ENCODE measurements around the gene RABAC1. TPM values are rescaled to one million over a fixed set of nuclear protein-coding genes. Genes with fewer than 3 reads are reported as not detected.

Gene RABAC1
- total RNA-seq, 1 donor from 2014 or later, result 157 TPM

GRCh38 chr19:41928754-41929535, 30.2 kb downstream of the RABAC1 start:
- DNase-seq (ENCODE audit: low read depth, low spot score), result no peak

DNA sequence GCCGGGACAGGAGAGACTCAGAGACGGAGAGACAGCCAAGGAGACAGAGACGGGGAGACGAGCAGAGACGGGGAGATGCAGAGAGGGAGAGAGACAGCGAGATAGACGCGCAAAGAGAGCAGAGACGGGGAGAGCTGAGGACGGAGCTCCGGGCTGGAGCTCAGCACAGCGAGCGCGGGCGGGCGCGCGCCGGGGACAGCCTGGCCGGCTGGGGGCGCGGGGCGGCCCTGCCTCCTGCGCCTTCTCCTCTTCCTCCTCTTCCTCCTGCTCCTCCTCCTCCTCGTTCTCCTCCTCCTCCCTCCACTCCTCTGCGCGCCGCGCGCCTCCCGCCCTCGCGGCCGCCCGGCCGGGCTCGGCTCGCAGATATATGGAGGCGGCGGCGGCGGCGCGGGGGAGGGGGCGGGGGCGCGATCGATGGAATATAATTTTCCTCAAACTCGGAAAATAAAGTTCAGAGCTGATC, 30.9 kb downstream of the RABAC1 start, which contains the start of gene ERFL:
ERFL (minus strand) TSS at position 229 of the 463 bp plus-strand sequence. CDS start 15,530 bp downstream, outside the sequence.
- no peak for DNase-seq (ENCODE audit: low read depth, low spot score)

DNA sequence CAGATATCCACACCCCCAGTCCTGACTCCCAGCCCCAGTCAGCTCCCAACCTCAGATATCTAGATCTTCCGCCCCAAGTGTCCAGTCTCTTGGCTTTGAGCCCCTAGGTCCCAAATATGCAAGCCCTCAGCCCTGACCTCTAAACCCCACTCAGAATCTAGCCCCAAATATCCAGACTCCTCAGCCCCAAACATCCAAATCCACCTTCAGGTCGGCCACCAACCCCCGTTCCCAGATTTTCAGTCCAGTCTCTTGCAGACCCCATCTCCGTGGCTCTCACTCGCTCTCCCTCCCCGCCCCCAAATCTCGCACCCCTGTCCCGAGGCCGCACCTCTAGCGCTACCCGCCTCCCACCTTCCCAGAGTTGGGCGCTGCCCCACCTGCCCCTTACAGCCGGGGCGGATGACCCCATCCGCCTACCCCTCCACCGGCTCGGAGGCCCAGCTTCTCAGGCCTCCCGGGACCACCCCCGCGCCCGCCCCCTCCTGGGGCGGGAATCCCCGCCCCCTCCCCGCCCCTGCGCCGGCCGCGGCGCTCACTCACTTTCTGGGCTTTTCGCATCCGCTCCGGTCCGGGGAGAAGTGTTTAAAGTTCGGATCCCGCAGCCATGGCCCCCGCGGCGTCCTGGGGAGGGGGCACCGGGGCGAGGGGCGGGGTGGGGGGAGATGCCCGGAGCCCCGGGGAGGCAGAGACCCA, 31.5 kb downstream of the RABAC1 start:
- DNase-seq (ENCODE audit: low read depth, low spot score), result no peak

DNA sequence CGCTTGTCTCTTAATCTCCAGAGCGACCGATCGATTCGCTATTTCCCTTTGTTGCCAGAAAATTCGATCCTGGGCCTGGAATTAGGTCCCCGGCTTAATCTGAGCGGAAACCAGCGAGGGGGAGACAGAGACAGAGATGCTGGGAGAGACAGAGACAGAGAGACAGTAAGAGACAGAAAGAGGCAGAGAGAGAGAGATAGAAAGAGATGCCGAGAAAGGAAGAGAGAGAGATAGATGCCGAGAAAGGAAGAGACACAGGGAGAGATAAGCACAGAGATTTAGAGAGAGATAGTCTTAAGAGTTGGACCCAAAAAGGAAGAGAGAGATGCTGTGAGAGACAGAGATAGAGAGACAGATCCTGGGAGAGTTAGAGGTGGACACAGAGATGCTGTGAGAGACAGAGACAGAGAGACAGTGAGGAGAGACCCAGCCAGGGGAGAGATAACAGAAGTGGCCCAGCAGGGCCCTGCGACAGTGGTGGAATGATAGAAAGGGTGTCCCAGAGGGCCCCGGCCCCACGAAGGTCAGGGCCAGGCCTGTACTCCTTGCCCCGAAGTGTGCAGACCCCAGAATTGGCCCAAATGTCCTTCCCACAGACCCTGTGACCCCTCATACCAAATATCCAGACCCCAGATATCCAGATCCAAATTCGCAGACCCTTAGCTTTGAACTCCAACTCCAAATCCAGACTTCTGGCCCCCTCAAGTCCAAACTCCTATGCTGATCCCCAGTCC, 32.2 kb downstream of the RABAC1 start:
- no peak for DNase-seq (ENCODE audit: low read depth, low spot score)

- DNase-seq (ENCODE audit: low read depth, low spot score), result no peak
These were observed 32.9 kb downstream of the RABAC1 start for GRCh38 chr19:41926028-41926762.

GRCh38 chr19:41925208-41926003, 33.7 kb downstream of the RABAC1 start:
- DNase-seq (ENCODE audit: low read depth, low spot score), result no peak

DNA sequence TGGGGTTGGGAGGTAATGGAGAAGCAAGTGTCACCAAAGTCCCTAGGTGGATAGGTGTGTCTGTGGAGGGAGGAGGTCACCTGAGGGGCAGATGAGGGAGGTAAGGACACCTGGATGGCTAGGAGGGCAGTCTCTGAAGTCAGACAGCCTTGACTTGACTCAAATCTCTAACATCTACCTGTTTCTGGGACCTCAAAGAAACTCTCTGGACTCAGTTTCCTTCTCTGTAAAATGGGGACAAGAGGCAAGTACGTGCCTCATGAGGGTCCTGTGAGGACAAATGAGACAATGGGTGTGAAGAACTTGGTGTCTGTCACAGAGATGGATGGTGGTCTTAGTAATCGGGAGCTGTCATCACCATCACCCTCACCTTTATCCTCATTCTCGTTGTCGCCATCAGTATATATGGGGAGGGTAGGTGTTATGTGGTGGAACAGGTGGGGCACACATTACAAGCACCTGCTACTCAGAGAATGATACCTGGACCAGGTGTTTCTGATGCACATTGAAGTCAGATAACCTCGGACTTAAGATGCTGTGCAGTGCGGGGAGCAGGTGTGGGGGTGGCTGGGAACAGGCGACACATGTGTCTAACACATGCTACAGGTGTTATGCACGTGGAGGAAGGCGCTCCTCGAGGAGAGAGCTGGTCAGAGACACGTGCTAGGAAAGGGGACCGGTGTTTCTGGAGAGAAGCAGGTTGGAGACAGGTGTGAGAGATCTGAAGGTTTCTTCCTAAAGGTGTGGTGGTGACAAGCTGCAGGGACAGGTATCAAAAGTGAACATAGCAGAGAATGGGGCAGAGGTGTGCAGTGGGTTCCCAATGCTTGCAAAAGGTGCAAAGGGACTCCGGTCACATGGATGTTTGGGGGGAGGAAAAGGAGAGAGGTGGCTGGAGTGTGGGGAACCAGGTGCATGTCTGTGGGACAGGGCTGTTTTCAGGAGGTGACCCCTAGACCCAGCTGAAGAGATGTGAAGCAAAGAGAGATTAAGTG, 34.7 kb downstream of the RABAC1 start:
- DNase-seq (ENCODE audit: low read depth, low spot score), result no peak

- DNase-seq (ENCODE audit: low read depth, low spot score), result no peak
These were observed 35.9 kb downstream of the RABAC1 start for GRCh38 chr19:41923045-41923788.

- DNase-seq (ENCODE audit: low read depth, low spot score), result no peak
These were observed 36.5 kb downstream of the RABAC1 start for GRCh38 chr19:41922585-41922984.

DNA sequence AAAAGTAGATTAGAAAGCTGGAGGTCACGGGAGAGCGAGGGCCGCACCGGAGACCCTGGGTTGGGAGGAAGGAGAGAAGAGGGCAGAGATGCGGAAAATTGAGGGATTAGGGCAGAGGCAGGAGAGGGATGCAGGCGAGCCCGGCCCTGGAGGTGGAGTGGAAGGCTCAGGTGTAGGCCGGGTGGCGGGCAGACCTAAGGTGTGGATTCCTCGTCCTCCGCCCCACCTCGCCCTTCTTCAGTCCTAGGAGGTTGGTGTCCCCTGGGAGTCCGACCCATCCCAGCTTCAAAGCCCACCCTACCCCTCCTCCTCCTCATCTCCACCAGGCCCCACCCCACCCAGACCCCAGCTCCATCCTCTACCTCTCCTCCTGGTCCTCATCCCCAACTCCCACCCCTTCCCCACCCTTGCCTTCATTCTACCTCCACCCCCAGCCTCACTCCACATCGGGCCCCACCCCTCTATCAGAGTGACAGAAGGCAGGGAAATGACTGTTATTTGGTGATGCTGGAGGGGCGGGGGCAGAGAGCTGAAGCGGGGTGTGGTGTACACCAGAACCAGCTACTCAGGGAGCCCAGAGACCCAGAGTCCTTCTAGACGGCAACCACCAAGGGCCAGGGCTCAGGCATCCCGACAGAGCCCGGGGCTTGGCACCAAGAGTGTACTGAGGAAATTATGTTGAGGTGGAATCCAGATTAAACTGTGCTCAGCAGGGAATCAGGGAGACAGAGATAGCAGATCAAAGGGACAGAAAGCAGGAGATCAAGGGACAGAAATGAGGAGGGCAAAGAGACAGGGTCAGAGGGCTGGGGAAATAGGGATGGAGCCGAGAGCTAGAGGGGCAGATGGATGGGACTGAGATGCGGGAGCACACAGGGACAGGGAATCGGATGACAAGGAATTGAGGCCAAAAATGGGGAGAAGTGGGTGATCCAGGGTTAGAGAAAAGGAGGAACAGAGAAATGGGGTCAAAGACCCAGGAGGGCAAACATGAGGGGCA, 37.2 kb downstream of the RABAC1 start:
- DNase-seq (ENCODE audit: low read depth, low spot score), result no peak

DNA sequence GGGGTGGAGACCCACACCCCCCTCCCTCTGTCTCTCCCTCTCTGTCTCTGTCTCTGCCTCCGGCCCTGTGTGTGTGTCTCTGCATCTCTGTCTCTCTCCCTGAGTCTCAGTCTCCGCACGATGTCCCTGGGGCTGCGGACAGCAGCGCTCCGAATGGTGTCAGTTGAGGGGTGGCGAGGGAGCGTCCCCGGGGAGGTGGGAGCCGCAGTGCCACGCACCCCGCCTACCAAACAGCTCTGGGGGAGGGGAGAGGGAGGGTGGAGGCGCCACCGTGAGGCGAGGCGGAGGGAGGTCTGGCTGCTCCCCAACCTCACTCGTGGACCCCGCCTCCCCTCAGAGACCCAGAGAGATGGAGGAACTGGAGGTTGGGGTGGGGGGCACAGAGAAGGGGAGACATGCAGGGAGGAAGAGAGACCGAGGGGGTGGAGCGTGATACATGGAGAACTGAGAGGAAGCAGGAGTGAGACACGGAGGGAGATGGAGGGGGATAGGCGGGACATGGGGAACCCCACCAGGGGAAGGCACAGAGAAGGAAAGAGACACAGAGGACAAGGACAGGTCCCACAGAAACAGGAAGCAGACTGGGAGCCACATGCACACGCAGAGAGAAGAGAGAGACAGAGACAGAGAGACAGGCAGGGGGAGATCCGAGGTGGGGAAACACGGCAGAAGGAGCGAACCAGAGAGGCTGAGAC, 38.1 kb downstream of the RABAC1 start:
- DNase-seq (ENCODE audit: low read depth, low spot score), result no peak

- no peak for DNase-seq (ENCODE audit: low read depth, low spot score)
These were observed 39.0 kb downstream of the RABAC1 start for GRCh38 chr19:41919948-41920712.

DNA sequence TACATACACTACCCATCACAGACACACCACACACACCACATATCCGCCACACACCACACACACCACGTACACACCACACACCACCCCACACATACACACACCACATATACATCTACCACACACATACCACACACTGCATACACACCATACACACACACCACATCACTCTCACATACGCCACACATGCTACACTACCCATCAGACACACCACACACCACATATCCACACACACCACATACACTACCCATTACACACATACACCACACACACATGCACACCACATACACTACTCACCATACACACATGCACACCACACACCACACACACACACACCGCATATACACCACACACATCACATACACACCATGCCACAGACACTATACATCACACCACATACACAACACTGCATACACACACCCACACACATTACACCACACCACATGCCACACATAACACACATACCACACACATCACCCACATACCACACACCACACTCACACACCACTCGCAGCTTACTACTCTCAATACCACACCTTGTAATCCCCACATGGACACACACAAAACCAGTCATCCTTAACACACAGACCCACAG, 40.4 kb downstream of the RABAC1 start:
- DNase-seq (ENCODE audit: low read depth, low spot score), result no peak

GRCh38 chr19:41918095-41918494, 41.0 kb downstream of the RABAC1 start:
- DNase-seq (ENCODE audit: low read depth, low spot score), result no peak

GRCh38 chr19:41917676-41918075, 41.4 kb downstream of the RABAC1 start:
- DNase-seq (ENCODE audit: low read depth, low spot score), result no peak

Measured in pulmonary artery endothelial cell (primary cell).